HepG2 (cell line): ENCODE measurements around the gene PLA2G12B. TPM values are rescaled to one million over a fixed set of nuclear protein-coding genes. Genes with fewer than 3 reads are reported as not detected.

Experiments
- AGO2 ChIP-seq: fragments of 200-400 bp; formaldehyde crosslinking; optimal IDR thresholded peaks from 2 replicates; pipeline ENCODE3; 2017; ENCODE audit warnings: mild to moderate bottlenecking, low read depth, low read length, moderate library complexity
- FOSL1 ChIP-seq: sonication (generic); formaldehyde crosslinking; IDR thresholded peaks from 2 replicates; pipeline ENCODE4 v1.9.0; 2021; ENCODE audit warnings: missing genetic modification reagents, borderline replicate concordance
- HOXA3 ChIP-seq: sonication (generic); formaldehyde crosslinking; IDR thresholded peaks from 2 replicates; pipeline ENCODE4 v1.5.0; 2020; ENCODE audit warnings: missing genetic modification reagents
- KLF12 ChIP-seq: sonication (generic); formaldehyde crosslinking; IDR thresholded peaks from 2 replicates; pipeline ENCODE4 v1.4.0; 2020; ENCODE audit warnings: missing genetic modification reagents, borderline replicate concordance
- KMT2A ChIP-seq: sonication (generic); formaldehyde crosslinking; IDR thresholded peaks from 2 replicates; pipeline ENCODE4 v1.4.0; 2020; ENCODE audit warnings: missing genetic modification reagents
- MYC ChIP-seq: sonication (generic); formaldehyde crosslinking; IDR thresholded peaks from 2 replicates; pipeline ENCODE4 v1.9.0; 2021; ENCODE audit warnings: missing genetic modification reagents, borderline replicate concordance
- NCOA2 ChIP-seq: sonication (generic); formaldehyde crosslinking; IDR thresholded peaks from 2 replicates; pipeline ENCODE4 v1.8.0; 2022; ENCODE audit warnings: inconsistent platforms
- NFYC ChIP-seq: IDR thresholded peaks from 2 replicates; pipeline ENCODE4 v1.6.1; 2016; ENCODE audit warnings: missing genetic modification reagents, missing compliant biosample characterization
- NR1H2 ChIP-seq: sonication (generic); formaldehyde crosslinking; IDR thresholded peaks from 2 replicates; pipeline ENCODE4 v1.8.1; 2022; ENCODE audit warnings: low read depth, missing genetic modification reagents, borderline replicate concordance
- PLRG1 ChIP-seq: fragments of 450-650 bp; conservative IDR thresholded peaks from 2 replicates; pipeline ENCODE4 v1.6.1; 2016
- POLR2A ChIP-seq, 2 experiments: IDR thresholded peaks; 2 replicates each; pipeline ENCODE4 v1.6.1; 2011; ENCODE audit warnings: low read depth in 2 of 2, low read length in 2 of 2, mild to moderate bottlenecking in 1 of 2, moderate library complexity in 1 of 2; ENCODE audit not compliant: insufficient read depth in 1 of 2
- PRDM10 ChIP-seq: sonication (generic); formaldehyde crosslinking; IDR thresholded peaks from 2 replicates; pipeline ENCODE4 v1.4.0; 2020; ENCODE audit warnings: low read depth, missing genetic modification reagents
- SKI ChIP-seq: fragments of 450-650 bp; IDR thresholded peaks from one replicate; pipeline ENCODE4 v1.6.1; 2018; ENCODE audit warnings: mild to moderate bottlenecking; ENCODE audit not compliant: partially characterized antibody
- SMAD1 ChIP-seq: sonication (generic); formaldehyde crosslinking; IDR thresholded peaks from 2 replicates; pipeline ENCODE4 v1.4.0; 2020; ENCODE audit warnings: missing genetic modification reagents, low read depth, mild to moderate bottlenecking, borderline replicate concordance
- TFE3 ChIP-seq: IDR thresholded peaks from 2 replicates; pipeline ENCODE4 v1.6.1; 2016
- YY1 ChIP-seq: IDR thresholded peaks from 2 replicates; pipeline ENCODE4 v1.6.1; 2011; ENCODE audit warnings: low read length, low read depth, moderate library complexity, mild to moderate bottlenecking; ENCODE audit not compliant: insufficient read depth, insufficient replicate concordance
- ZFP1 ChIP-seq: IDR thresholded peaks from 2 replicates; pipeline ENCODE4 v1.6.1; 2016
- ZNF121 ChIP-seq: sonication (generic); formaldehyde crosslinking; IDR thresholded peaks from 2 replicates; pipeline ENCODE4 v1.5.0; 2020; ENCODE audit warnings: mild to moderate bottlenecking, missing genetic modification reagents
- ZNF205 ChIP-seq: IDR thresholded peaks from 2 replicates; pipeline ENCODE4 v1.6.1; 2018; ENCODE audit warnings: missing biosample characterization, missing genetic modification reagents
- ZNF510 ChIP-seq: sonication (generic); formaldehyde crosslinking; IDR thresholded peaks from 2 replicates; pipeline ENCODE4 v1.4.0; 2020; ENCODE audit warnings: low read depth, mild to moderate bottlenecking, missing genetic modification reagents
- ZNF543 ChIP-seq: sonication (generic); formaldehyde crosslinking; IDR thresholded peaks from 2 replicates; pipeline ENCODE4 v1.4.0; 2020; ENCODE audit warnings: mild to moderate bottlenecking, missing genetic modification reagents
- ZNF780A ChIP-seq: sonication (generic); formaldehyde crosslinking; IDR thresholded peaks from 2 replicates; pipeline ENCODE4 v1.8.0; 2022; ENCODE audit warnings: mild to moderate bottlenecking, missing genetic modification reagents, moderate library complexity
- ZNF781 ChIP-seq: sonication (generic); formaldehyde crosslinking; IDR thresholded peaks from 2 replicates; pipeline ENCODE4 v1.5.1; 2020; ENCODE audit warnings: borderline replicate concordance, mild to moderate bottlenecking, missing genetic modification reagents; ENCODE audit errors: not compliant biosample characterization
- ZNF792 ChIP-seq: IDR thresholded peaks from 2 replicates; pipeline ENCODE4 v1.6.1; 2016
- ZSCAN21 ChIP-seq: sonication (generic); formaldehyde crosslinking; IDR thresholded peaks from 2 replicates; pipeline ENCODE4 v1.8.0; 2022; ENCODE audit warnings: mild to moderate bottlenecking, missing genetic modification reagents, moderate library complexity, borderline replicate concordance
- polyA plus RNA-seq, 8 experiments: library from polyadenylated mRNA; depleted of rRNA in 3 of 8; stranded (reverse) in 7 of 8; unstranded in 1 of 8; fragments of >200 nt; fragmentation: Illumina TruSeq in 4 of 8; extraction: Trizol in 4 of 8; gene quantifications; 2 replicates each; pipeline versions ENCODE4 v1.2.1 to v1.2.3, GENCODE V29; 2011 to 2016; ENCODE audit warnings: low read depth in 4 of 8, missing spikeins in 1 of 8, mixed read lengths in 1 of 8; ENCODE audit not compliant: insufficient read depth in 1 of 8
- total RNA-seq, 5 experiments: library from RNA; depleted of rRNA; stranded (reverse); fragments of >200 nt; fragmentation: Illumina TruSeq; extraction: Trizol; gene quantifications; 2 replicates each; pipeline ENCODE4 v1.2.3, GENCODE V29; 2016; ENCODE audit warnings: low read depth in 1 of 5
- TF ChIP-seq, protein P1 (sequence below): sonication (generic); formaldehyde crosslinking; conservative IDR thresholded peaks from 2 replicates; pipeline ENCODE4 v1.5.0; 2020; ENCODE audit warnings: missing genetic modification reagents
- TF ChIP-seq, protein P2 (sequence below): IDR thresholded peaks from 2 replicates; pipeline ENCODE4 v1.6.1; 2016; ENCODE audit warnings: mild to moderate bottlenecking, missing biosample characterization, missing genetic modification reagents

PLA2G12B gene
- total and polyA plus RNA-seq, 2 of the 13 experiments (the other 11 are each of a cell fraction or from before 2014, with no cell fraction given) = 7.7 to 38.0 TPM

DNA sequence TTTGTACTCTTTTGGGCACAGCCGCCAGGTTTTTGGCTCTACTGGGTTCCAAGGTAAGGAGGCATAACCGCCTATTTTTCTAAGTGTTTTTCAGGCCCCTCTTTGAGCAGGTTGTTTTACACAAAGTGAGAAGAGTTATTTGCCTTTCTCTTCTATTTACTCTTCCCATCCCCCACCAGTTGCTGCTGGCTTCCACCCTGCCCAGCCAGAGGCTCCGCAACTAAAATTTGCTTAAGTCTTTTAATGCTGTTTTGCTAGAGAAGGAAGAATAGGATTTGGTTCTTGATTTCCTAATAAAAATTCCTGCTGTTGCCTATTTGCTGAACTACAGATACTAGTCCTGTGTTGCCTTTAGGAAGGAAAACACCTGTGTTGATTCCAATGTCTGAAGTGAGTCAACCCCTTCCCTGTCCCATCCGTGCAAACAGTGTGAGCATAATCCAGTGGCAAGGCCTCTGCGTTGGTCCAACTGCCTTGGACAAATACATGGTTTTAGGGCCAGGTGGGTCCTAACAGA lies 1.9 kb downstream of the PLA2G12B start (continued):
- TF ChIP-seq, protein P1, sequence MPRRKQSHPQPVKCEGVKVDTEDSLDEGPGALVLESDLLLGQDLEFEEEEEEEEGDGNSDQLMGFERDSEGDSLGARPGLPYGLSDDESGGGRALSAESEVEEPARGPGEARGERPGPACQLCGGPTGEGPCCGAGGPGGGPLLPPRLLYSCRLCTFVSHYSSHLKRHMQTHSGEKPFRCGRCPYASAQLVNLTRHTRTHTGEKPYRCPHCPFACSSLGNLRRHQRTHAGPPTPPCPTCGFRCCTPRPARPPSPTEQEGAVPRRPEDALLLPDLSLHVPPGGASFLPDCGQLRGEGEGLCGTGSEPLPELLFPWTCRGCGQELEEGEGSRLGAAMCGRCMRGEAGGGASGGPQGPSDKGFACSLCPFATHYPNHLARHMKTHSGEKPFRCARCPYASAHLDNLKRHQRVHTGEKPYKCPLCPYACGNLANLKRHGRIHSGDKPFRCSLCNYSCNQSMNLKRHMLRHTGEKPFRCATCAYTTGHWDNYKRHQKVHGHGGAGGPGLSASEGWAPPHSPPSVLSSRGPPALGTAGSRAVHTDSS (CRISPR knock-in tag) = no peak
- TF ChIP-seq SMAD1 (CRISPR knock-in tag) = no peak
- no peak for TF ChIP-seq TFE3 (CRISPR knock-in tag)
- TF ChIP-seq AGO2 = no peak
- TF ChIP-seq SKI = no peak
- TF ChIP-seq PRDM10 (CRISPR knock-in tag) = no peak
- no peak for TF ChIP-seq NCOA2
- TF ChIP-seq YY1 = no peak
- no peak for TF ChIP-seq POLR2A (IDR thresholded peaks at IDR 0.05; ENCODE audit: insufficient read depth in 1 of 2, low read depth in 2 of 2, low read length in 2 of 2)
- TF ChIP-seq ZNF510 (CRISPR knock-in tag) = no peak
- no peak for TF ChIP-seq ZNF781
- no peak for TF ChIP-seq KLF12 (CRISPR knock-in tag)
- TF ChIP-seq ZNF121 (CRISPR knock-in tag) = no peak
- no peak for TF ChIP-seq NR1H2
- TF ChIP-seq NFYC (CRISPR knock-in tag) = no peak
- peak; percentile 51; the same call in 1 of the 2 replicates for TF ChIP-seq KMT2A (CRISPR knock-in tag)
- no peak for TF ChIP-seq ZNF780A (CRISPR knock-in tag)
- no peak for TF ChIP-seq ZNF205 (CRISPR knock-in tag)
- no peak for TF ChIP-seq ZNF792 (CRISPR knock-in tag)
- no peak for TF ChIP-seq MYC (CRISPR knock-in tag)
- TF ChIP-seq ZNF543 (CRISPR knock-in tag) = no peak
- TF ChIP-seq ZSCAN21 (CRISPR knock-in tag) = no peak
- TF ChIP-seq HOXA3 (CRISPR knock-in tag) = no peak
- TF ChIP-seq PLRG1 = no peak
- no peak for TF ChIP-seq FOSL1 (CRISPR knock-in tag)
- no peak for TF ChIP-seq ZFP1 (CRISPR knock-in tag)
- TF ChIP-seq, protein P2, sequence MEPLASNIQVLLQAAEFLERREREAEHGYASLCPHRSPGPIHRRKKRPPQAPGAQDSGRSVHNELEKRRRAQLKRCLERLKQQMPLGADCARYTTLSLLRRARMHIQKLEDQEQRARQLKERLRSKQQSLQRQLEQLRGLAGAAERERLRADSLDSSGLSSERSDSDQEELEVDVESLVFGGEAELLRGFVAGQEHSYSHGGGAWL = no peak
